OCI-LY7 (cell line): ENCODE measurements around the gene ZKSCAN4. TPM values are rescaled to one million over a fixed set of nuclear protein-coding genes. Genes with fewer than 3 reads are reported as not detected.

Experiments
- BruUV-seq: library from RNA; stranded (reverse); fragments of 400-500 nt; replicated peaks from 2 replicates; lab custom pipeline; 2021; lab: Mats Ljungman, UMichigan
- CTCF ChIA-PET: fragments of 300-600 bp; sonication (Branson Sonifier 250); formaldehyde crosslinking; loops from one replicate; lab custom pipeline; 2022; ENCODE audit warnings: antibody characterized with exemption; ENCODE audit not compliant: unreplicated experiment; lab: Charles Lee
- POLR2A ChIA-PET: fragments of 300-600 bp; sonication (Branson Sonifier 250); formaldehyde crosslinking; loops from one replicate; lab custom pipeline; 2022; ENCODE audit warnings: antibody characterized with exemption; lab: Charles Lee
- DNase-seq: peaks from one replicate; pipeline ENCODE4 v3.0.0-alpha.2; 2015; ENCODE audit warnings: low spot score
- H2AFZ ChIP-seq: fragments of 200-600 bp; sonication (generic), shearing (Covaris generic); 2 replicates; pipeline ENCODE4 v1.6.1; 2014; ENCODE audit warnings: mild to moderate bottlenecking, antibody characterized with exemption, low read length, moderate library complexity
- H3K27ac ChIP-seq: fragments of 200-600 bp; sonication (generic); 2 replicates; pipeline ENCODE4 v1.5.1; 2014; ENCODE audit warnings: mixed run types, low read depth, mild to moderate bottlenecking, moderate library complexity, low read length, inconsistent platforms; ENCODE audit not compliant: poor library complexity, severe bottlenecking
- H3K36me3 ChIP-seq: fragments of 200-600 bp; sonication (generic); 2 replicates; pipeline ENCODE4 v1.6.1; 2014; ENCODE audit warnings: mild to moderate bottlenecking, antibody characterized with exemption, low read length, moderate library complexity, mixed read lengths; ENCODE audit not compliant: insufficient read depth
- H3K4me1 ChIP-seq: fragments of 200-600 bp; sonication (generic); 2 replicates; pipeline ENCODE4 v1.5.1; 2014; ENCODE audit warnings: mild to moderate bottlenecking, low read length; ENCODE audit not compliant: insufficient read depth, poor library complexity, severe bottlenecking
- H3K4me2 ChIP-seq: fragments of 200-600 bp; sonication (generic); 2 replicates; pipeline ENCODE4 v1.6.1; 2014; ENCODE audit warnings: mild to moderate bottlenecking, low read length
- H3K4me3 ChIP-seq: fragments of 200-600 bp; sonication (generic); 2 replicates; pipeline ENCODE4 v1.5.1; 2014; ENCODE audit warnings: mild to moderate bottlenecking, low read depth, low read length; ENCODE audit not compliant: poor library complexity, severe bottlenecking
- H3K79me2 ChIP-seq: fragments of 200-600 bp; sonication (generic); 2 replicates; pipeline ENCODE4 v1.6.1; 2016; ENCODE audit warnings: low read depth, mild to moderate bottlenecking, low read length, moderate library complexity, mixed read lengths; ENCODE audit not compliant: insufficient read depth
- H3K9me2 ChIP-seq: fragments of 200-600 bp; sonication (generic); 2 replicates; pipeline ENCODE4 v1.6.1; 2016; ENCODE audit warnings: mild to moderate bottlenecking, low read length, mixed read lengths; ENCODE audit not compliant: insufficient read depth
- H3K9me3 ChIP-seq: fragments of 200-600 bp; sonication (generic); 2 replicates; pipeline ENCODE4 v1.6.1; 2014; ENCODE audit warnings: mild to moderate bottlenecking, mixed run types, low read length, mixed read lengths
- H4K20me1 ChIP-seq: fragments of 200-600 bp; sonication (generic); 2 replicates; pipeline ENCODE4 v1.6.1; 2014; ENCODE audit warnings: mild to moderate bottlenecking, antibody characterized with exemption, low read length, moderate library complexity, mixed read lengths; ENCODE audit not compliant: insufficient read depth
- CTCF ChIP-seq: fragments of 200-600 bp; sonication (generic); conservative IDR thresholded peaks from 2 replicates; pipeline ENCODE4 v1.5.1; 2014; ENCODE audit warnings: mild to moderate bottlenecking, antibody characterized with exemption, low read length, moderate library complexity, mixed read lengths
- EZH2phosphoT487 ChIP-seq: fragments of 200-600 bp; sonication (generic); IDR thresholded peaks from 2 replicates; pipeline ENCODE4 v1.6.1; 2018; ENCODE audit warnings: low read depth, borderline replicate concordance, mild to moderate bottlenecking, mixed run types, antibody characterized with exemption, low read length, moderate library complexity, mixed read lengths
- intact Hi-C: fragments of 100-400 bp; cut with micrococcal nuclease; formaldehyde crosslinking; loops from one replicate; pipeline ENCODE4 v1.10.0; 2022; ENCODE audit not compliant: unreplicated experiment
- total RNA-seq, 2 experiments: library from RNA; depleted of rRNA in 1 of 2; stranded (reverse); fragments of >200 nt in 1 of 2; shearing (Covaris generic) in 1 of 2; gene quantifications; 2 replicates each; pipeline ENCODE4 v1.2.3, GENCODE V29; 2014 to 2022

The ZKSCAN4 gene
- total RNA-seq, 2 experiments from 2014 or later, result 6.9 to 7.9 TPM

GRCh38 chr6:28251661-28252008, 434 bp downstream of the ZKSCAN4 start:
- TSS peak; percentile 54 for BruUV-seq
- TF ChIP-seq CTCF (no peak), EZH2phosphoT487 (no peak)
- H4K20me1 ChIP-seq, result 0 out of 2 replicates have a peak, but pooled peaks cover 4% of the 10 kb centered on the region
- peak overlapping the region; percentile 98 for H2AFZ ChIP-seq
- intact Hi-C loops, result loop anchor here (1.0 to 5.0 kb wide), 6 partner anchors 15 to 147 kb away; partner anchors contain the start of genes PGBD1, ZKSCAN8, ZSCAN12 and ZSCAN26
- H3K4me1 ChIP-seq, result peaks cover 21% of the 10 kb centered on the region
- no peaks in the 10 kb centered on the region for H3K9me2 ChIP-seq
- peak overlapping the region; percentile 47 for H3K27ac ChIP-seq
- peaks cover 27% of the 10 kb centered on the region for H3K36me3 ChIP-seq
- ChIA-PET POLR2A (interaction anchor here (0.6 to 3.0 kb wide), 5 partner anchors 15 to 114 kb away, joined by 3 to 24 read pairs (median 9); partner anchors contain the start of genes ZKSCAN8 and ZSCAN26), CTCF (interaction anchor here (1.2 kb wide), 1 partner anchor 110 kb away, joined by 7 read pairs; the partner anchor contains the start of gene ZKSCAN8)
- peaks cover 16% of the 10 kb centered on the region for H3K79me2 ChIP-seq
- H3K9me3 ChIP-seq, result peaks cover 4% of the 10 kb centered on the region; the same call in 1 of the 2 replicates
- peak; percentile 65 for DNase-seq
- H3K4me3 ChIP-seq, result peak overlapping the region; percentile 99
- peak overlapping the region; percentile 83 for H3K4me2 ChIP-seq

- H3K27ac ChIP-seq, result no peak overlapping the region
- no peaks in the 10 kb centered on the region for H3K9me2 ChIP-seq
- CTCF ChIA-PET, result no interaction called here
- TF ChIP-seq CTCF, result no peak
- no peak for TF ChIP-seq EZH2phosphoT487
- POLR2A ChIA-PET, result interaction anchor here (0.7 to 1.4 kb wide), 4 partner anchors 21 to 119 kb away, joined by 3 to 4 read pairs (median 4); partner anchors contain the start of gene PGBD1
- H3K9me3 ChIP-seq, result peaks cover 4% of the 10 kb centered on the region; the same call in 1 of the 2 replicates
- intact Hi-C loops, result loop anchor here (5.0 kb wide), 1 partner anchor 102 kb away; no protein-coding TSS in a partner anchor
- peak overlapping the region; percentile 99 for H3K4me3 ChIP-seq
- peak overlapping the region; percentile 83 for H3K4me2 ChIP-seq
- peaks cover 16% of the 10 kb centered on the region for H3K79me2 ChIP-seq
- H3K4me1 ChIP-seq, result peaks cover 21% of the 10 kb centered on the region
- 0 out of 2 replicates have a peak, but pooled peaks cover 4% of the 10 kb centered on the region for H4K20me1 ChIP-seq
- H2AFZ ChIP-seq, result no peak overlapping the region
- peaks cover 36% of the 10 kb centered on the region for H3K36me3 ChIP-seq
- no TSS peak for BruUV-seq
- no peak for DNase-seq
Measured at GRCh38 chr6:28250747-28251146, 1.3 kb downstream of the ZKSCAN4 start.

- Histone ChIP-seq H3K4me3 (no peak overlapping the region), H3K27ac (no peak overlapping the region), H3K4me1 (peaks cover 21% of the 10 kb centered on the region), H4K20me1 (0 out of 2 replicates have a peak, but pooled peaks cover 4% of the 10 kb centered on the region), H3K79me2 (peaks cover 16% of the 10 kb centered on the region), H3K36me3 (peaks cover 55% of the 10 kb centered on the region), H3K4me2 (no peak overlapping the region), H3K9me3 (peaks cover 4% of the 10 kb centered on the region; the same call in 1 of the 2 replicates), H3K9me2 (no peaks in the 10 kb centered on the region), H2AFZ (no peak overlapping the region)
- POLR2A ChIA-PET, result interaction anchor here (0.6 kb wide), 1 partner anchor 32 kb away, joined by 5 read pairs; no protein-coding TSS in a partner anchor
- no TSS peak for BruUV-seq
- TF ChIP-seq EZH2phosphoT487 (no peak), CTCF (no peak)
- DNase-seq, result no peak
- intact Hi-C loops, result no loop called here
- CTCF ChIA-PET, result no interaction called here
Measured at GRCh38 chr6:28248916-28249315, 3.2 kb downstream of the ZKSCAN4 start.
